NCI-H146 (cell line): ENCODE measurements around the gene SLC6A6.
"Not testable (repeated sequence)": the region's sequence is repeated elsewhere in the genome, so short reads cannot be mapped to it uniquely, and the experiment has no call there.

Experiments used
- DNase-seq: peaks from one replicate; lab custom pipeline; 2025; lab: John Stamatoyannopoulos, UW

The SLC6A6 gene

DNA sequence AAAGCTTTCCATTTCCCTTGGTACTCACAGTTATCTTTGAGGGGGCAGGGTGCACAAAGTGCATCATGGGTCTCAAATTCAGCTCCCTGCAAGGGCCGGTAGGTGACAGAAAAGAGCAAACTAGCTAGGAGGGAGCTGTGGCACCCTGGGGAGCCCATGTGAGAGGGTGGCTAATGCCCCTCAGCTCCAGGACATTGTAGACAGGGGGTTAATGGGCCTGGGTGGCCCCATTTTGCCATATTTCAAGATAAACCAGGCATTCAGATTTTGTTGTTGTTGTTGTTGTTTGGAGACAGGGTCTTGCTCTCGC, 3.7 kb upstream of the SLC6A6 start:
- DNase-seq, result no peak

DNA sequence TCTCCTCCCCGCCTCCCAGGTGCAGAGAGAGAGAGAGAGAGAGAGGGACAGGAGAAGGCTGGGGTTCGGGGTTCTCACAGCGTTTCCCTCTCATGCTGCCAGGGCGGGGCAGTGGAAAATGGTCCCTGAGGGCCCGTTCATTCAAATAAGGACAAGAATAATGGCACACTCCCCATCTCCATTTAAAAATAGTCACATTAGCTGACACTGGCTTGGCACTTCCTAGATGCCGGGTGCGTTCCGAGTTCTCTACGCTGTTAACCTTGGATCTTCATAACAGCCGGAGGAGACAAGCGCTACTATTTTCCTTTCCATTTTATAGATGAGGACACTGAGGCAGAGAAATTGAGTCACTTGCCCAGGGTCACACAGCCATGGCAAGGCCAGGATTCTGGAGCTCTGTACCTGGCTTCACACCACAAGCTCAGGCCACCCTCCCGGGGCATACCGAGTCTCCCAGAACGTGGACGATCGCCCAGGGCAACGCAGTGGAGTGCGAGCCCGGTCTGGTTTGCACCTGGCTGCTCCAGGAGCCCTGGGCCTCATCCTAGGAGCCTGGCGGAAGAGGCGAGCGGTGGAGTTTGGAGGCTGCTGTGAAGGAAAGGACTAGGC, 608 bp upstream of the SLC6A6 start:
- no peak for DNase-seq

DNA sequence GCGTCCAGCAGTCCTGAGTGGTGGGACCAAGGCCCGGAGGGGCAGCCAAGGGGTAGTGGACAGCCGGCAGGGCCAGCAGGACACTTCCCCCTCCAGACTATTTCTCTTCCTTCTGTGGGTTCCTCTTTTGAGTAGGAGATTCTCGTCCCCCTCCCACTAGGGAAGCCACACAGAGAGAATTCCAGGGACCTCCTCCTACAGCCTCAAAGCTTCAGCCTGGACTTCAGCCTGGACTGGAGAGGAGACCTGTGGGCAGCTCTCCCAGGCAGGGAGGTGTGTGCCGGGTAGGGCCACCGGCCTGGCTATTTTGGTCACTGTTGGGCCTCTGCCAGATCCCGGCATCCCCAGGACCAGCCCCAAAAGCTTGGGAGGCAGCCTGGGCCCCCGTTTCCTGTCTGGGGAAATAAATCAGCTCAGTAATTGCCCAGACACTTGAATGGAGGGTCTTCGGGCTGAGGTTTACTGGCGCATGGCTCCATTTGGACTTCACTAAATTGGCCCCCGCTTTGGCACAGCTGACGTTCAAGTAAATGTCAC, 1.3 kb downstream of the SLC6A6 start:
- no peak for DNase-seq

DNA sequence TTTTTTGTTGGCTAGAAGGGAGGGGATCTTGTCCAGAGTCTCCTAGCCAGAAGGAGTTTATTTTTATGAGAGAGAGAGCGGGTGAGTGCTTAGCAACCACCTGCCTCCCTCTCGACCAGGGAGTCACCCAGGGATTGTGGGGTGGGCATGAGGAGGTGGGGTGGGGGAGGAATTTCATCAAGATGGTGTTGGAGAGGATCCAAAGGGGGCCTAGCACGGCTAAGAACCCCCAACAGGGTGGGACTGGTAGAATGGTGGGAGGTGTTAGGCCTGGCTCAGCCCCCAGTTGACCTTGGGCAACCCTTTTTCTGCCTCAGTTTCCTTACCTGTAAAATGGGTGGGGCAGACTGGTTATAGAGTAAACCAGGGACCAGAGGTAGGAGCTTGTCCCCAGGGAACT, 1.8 kb downstream of the SLC6A6 start:
- DNase-seq, result no peak

DNA sequence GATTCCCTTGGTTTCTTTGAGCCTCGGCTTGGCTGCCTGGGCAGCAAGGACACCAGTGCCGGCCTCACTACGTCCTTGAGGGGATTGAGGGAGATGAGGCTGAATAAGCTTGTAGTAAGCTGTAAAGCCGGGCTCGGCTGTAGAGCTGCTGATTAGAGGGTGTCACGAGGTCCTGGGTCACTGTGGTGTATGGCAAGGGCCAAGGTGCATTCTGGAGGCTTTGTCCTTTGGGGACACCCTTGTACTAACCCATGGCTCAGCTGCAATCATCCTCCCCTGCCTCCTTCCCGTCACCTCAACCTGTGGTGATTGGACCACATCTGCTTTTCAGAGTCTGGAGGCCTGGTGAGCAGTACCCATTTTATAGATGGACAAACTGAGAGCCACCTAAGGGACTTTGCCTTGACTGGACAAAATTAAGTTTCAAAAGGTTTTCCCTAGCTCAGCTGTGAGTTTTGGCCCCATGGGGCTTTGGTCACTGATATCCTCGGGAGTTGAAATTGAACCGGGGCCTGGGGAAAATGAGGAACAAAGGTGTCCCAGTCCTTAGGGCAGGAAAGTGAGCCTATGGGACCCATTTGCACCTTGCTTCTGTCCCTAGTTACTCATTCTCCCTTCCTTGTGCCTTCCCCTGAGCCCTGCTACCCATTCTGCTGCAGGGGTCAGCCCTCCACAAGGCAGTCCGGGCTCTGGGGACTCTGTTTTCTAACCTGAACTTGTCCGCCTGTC, 2.4 kb downstream of the SLC6A6 start:
- DNase-seq, result no peak

DNA sequence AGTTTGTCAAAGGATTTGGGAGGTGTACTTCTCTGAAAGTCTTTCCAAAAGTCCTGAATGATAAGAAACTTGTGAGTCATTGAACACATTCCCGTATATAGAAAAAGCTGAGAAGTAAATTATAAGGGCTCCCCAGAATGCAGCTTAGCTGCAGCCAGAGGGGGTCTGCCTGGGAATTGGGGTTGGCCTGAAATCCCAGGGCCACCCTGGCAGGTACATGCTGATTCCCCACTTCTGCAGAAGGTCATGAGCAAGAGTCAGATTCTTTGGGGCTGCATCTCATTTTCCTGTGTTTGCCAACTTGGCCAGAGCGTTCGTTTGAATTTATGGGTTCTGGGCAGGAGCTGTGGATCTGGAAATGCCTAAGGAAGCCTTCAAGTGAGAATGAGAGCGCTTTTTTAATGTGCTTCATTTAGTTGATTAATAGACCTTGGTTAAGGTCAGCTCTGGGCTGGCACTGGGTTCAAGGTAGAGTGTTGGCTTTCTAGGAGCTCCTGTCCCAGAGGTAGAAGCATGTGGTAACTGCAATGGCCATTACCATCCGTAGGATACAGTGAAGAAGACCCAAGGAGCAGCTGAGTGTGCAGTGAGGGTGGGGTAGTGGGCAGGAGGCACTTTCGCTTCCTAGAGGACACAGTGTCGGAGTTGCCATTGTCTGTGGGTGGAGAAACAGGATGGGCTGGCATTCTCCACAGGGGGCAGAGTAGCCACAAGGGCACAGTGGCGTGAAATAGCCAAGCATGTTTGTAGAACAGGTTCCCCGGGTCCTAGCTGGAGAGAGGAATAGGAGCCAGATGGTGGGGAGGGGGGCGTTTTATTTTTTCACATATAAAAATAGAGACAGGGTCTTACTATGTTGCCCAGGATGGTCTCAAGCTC, 3.2 kb downstream of the SLC6A6 start:
- DNase-seq, result no peak

DNA sequence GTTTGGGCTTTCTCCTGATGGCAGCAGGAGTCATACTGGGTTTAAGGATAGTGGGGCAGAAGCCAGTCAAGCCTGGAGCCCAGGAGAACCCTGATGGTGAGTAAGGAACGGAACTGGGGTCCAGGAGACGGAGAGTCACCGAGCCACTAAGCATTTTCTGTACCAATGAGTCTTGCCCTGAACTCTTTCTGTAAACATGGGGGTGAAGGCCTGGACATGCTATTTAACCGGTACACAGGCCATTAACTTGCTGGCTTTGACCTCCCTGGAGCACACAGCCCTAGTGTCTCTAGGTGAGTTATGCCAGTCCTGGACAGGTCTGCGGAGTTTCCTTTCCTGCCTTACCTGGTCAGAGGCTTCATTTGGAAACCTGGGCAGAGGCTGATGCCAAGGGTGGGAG, 3.9 kb downstream of the SLC6A6 start:
- DNase-seq, result no peak

DNA sequence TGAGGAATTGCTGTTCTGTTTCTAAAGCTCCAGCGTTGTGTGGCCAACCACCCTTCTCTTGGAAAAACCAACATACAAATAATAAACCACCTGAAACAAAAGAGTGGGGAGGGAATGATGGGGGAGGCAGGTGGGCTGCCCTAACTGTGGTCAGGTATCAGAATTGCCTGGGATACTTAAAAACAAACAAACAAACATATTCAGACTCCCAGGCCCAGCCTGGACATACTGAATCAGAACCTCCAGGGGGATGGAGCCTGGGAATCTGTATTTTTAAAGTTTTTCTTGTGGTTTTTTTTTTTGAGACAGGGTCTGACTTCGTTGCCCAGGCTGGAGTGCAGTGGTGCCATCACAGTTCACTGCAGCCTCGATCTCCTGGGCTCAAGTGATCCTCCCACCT, 4.4 kb downstream of the SLC6A6 start:
- DNase-seq, result no peak

DNA sequence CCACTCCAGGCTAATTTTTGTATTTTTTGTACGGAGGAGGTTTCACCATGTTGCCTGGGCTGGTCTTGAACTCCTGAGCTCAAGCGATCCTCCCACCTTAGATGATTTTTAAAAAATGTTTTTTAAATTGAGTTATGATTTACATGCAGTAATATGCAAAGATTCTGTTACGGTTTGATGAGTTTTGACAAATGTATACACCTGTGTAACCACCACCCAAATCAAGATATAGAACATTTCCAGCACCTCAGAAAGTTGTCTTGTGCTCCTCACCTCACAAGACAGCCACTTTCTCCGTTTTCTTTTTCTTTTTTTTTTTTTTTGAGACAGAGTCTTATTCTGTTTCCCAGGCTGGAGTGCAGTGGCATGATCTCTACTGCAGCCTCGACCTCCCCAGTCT, 4.8 kb downstream of the SLC6A6 start:
- DNase-seq, result no peak

DNA sequence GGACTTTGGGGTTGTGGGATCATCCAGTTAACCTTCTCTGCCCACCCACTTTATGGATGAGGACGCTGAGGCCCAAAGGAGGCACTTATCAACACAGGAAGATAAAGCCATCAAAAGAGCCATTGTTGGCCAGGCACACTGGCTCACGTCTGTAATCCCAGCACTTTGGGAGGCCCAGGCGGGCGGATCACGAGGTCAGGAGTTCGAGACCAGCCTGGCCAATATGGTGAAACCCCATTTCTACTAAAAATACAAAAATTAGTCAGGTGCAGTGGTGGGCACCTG, 7.3 kb downstream of the SLC6A6 start:
- DNase-seq, result not testable (repeated sequence)

DNA sequence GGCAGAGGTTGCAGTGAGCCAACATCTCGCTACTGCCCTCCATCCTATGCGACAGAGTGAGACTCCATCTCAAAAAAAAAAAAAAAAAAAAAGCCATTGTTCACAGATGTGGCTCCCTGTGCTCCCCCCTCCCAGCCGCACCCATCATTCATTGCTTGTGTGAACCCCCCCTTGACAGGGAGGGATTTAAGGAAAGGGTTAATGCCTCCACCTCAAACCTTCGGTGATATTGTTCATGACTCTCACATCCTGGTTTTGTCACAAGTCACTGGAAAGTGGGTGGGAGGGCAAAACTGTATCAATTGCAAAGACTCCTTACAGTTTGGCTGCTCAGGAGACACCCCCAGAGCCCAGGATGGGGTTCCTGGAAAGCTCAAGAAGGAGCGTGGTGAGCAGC, 7.7 kb downstream of the SLC6A6 start:
- DNase-seq, result no peak

DNA sequence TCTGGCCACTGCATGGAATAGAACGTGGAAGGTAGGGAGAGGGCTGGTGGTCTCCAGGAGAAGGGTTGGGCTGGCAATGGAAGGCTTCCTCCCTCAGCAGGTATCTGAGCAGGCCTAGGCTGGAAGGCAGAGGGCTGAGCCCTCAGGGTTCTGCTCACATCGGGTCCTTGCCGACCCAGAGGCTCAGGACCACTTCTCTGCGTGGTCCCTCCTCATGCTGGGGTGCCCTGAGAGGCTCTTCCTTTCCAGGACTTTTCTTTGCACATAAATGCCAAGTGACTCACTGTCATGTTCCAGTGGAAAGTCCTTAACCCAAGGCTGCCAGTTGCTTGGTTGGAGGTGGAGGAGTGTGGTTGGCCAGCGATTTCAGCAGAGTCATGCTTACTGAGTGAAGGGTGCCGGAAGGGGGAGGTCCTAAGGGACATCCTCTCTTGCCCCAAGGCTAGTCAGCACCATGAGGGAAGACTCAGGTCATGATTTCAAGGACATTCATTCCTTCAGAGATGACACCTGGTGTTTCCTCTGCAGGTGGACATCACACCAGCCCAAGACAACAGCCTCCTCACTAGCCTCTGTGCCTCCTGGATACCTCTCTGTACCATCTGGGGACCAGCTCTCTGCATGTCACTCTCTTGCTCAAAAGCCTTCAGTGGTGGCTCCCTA, 8.2 kb downstream of the SLC6A6 start:
- DNase-seq, result no peak

DNA sequence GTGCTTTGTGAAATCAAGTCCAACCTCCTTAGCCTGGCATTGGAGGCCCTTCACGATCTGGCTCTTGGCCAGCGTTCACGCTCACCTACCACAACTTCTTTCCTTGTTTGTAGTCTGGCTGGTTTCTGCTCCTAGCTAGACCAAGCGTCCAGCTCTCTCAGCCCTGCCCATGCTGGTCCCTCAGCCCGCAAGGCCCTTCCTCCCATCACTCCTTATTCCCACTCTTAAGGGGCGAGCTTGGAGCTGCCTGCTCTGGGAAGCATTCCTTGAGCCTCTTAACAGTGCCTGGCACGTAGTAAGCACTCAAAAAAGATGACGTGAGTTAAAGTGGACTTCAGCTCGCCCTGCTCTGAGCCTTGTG, 8.7 kb downstream of the SLC6A6 start:
- DNase-seq, result no peak

DNA sequence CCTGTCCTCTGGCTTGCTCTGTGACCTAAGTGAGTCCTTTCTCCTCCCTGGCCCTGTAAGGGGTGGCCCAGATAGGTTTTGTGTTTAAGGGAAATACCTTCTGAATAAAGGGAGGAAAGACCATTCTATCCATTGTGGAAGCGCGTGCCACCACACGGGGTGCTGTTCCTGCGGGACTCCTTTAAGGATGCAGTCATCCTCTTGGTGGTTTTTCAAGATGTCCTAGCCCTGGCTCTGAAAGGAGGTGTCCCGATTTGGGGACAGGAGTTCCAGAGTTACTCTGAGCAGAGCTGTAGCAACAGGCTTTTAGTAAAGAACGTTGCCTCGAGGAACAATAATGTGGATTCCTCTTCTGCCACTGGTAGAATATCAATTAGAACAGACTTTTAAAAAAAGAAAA, 9.6 kb downstream of the SLC6A6 start:
- DNase-seq, result no peak

DNA sequence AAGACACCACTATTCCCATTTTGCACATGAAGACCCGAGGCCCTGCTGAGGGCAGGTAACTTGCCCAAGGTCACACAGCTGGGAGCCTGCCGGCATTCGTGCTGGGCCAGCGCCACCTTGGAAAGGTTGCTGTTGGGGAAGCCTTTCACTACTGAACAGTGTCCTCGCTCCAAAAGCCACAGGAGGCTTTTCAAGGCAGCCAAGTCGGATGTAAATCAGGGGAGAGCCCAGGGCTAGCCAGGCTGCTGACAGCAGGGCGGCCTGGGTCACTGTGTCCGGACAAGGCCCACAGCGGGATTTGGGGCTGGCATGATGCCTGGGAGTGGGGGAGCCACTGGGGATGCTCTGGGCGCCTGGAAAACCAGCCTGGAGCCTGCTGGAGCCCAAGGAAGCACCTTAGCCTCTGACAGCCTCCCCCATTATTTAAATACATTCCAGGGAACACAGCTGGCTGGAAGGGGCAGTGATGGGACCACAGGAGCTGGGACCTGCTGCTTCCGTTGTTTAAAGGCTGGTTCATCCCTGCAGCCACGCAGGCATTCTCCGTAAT, 10.5 kb downstream of the SLC6A6 start:
- no peak for DNase-seq

DNA sequence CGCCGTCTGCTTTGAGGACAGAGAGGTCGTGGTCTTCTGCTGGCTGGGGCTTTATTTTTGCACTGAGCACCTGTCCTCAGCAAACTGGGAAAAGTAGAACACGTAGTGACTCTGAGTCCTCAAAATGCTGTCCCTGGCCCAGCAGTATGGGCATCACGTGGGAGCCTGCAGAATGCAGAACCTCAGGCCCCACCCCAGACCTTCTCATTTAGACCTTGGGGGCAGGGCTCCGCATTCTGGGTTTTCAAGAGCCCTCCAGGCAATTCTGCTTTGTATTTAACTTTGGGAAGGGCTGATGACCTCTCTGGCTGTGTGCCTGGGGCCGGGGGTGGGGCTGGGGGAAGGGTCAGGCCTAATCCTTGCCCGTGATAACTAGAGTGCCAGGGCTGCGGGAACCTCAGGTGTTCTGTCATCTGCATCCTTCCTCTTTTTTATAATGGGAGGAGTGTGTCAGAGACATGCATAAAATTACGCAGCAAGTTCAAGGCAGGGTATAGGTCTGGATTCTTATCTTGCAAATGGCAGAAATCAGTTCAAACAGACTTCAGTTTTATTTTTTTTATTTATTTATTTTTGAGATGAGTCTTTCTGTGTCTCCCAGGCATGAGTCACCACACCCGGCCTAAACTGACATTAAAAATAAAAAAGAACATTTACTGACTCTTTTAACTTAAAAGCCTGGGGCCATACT, 11.1 kb downstream of the SLC6A6 start:
- DNase-seq, result no peak

DNA sequence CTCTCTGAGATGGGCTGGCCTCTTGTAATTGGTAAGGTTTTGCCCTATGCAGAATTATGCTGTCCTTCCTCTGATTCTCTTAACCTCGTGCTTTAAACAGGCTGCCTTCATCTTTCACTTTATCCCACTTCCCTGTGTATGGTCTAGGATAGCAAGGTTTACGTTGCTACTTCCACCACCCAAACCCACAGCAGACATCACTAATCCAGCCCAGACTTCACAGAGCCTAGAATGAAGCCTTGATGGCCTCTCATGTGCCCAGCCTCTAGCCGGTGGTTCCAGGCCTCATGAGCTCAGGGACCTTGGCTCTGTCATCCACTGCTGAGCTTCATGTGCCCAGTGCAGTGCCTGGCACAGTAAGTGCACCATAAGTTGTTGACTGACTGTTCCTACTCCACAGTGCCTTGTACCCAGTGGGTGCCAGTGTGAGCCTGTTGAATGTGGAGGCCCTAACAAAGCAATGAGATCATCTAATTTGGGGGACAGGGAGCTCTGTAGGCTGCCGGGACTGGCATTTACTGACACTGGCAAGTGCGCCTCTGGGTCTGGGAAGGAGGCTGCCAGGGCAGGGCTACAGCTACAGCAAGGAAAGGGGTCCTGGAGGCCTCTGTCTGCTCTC, 12.5 kb downstream of the SLC6A6 start:
- no peak for DNase-seq

DNA sequence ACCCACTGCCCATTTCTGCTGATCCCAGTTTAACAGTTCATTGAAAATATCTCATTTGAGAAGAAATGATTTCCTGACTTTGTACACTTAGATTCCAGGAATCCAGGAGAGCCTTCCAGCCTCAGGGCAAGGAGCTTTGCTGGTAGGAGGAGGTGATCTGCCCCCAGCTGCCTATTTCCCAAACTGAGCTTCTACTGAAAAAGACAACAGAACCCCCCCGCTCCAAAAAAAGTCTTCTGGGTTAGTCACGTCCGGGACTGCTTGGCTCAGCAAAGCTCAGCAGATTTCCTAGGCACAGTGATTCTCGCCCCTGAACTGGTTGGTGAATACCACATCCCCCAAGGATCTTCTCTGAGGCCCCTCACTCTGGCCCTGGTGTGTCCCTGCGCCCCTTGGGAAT, 13.1 kb downstream of the SLC6A6 start:
- no peak for DNase-seq

DNA sequence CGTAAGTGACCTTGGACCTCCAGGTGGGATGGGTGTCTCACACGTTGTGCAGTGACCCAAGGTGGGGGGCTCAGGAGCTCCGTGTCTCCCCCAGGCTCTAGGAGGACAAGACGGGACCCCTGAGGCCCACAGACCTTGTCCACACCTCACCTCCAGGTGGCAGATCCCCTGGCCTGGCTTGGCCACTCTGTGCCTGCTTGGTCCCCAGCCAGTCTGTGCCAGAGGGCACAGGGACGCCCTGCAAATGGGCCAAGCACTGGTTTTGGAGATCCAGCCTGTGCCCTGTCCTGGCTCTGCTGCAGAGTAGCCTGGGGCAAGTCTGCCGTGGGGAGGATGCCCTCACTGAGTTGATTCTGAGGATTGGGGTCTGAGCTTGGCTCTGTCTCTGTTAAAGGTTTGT, 14.0 kb downstream of the SLC6A6 start:
- no peak for DNase-seq

DNA sequence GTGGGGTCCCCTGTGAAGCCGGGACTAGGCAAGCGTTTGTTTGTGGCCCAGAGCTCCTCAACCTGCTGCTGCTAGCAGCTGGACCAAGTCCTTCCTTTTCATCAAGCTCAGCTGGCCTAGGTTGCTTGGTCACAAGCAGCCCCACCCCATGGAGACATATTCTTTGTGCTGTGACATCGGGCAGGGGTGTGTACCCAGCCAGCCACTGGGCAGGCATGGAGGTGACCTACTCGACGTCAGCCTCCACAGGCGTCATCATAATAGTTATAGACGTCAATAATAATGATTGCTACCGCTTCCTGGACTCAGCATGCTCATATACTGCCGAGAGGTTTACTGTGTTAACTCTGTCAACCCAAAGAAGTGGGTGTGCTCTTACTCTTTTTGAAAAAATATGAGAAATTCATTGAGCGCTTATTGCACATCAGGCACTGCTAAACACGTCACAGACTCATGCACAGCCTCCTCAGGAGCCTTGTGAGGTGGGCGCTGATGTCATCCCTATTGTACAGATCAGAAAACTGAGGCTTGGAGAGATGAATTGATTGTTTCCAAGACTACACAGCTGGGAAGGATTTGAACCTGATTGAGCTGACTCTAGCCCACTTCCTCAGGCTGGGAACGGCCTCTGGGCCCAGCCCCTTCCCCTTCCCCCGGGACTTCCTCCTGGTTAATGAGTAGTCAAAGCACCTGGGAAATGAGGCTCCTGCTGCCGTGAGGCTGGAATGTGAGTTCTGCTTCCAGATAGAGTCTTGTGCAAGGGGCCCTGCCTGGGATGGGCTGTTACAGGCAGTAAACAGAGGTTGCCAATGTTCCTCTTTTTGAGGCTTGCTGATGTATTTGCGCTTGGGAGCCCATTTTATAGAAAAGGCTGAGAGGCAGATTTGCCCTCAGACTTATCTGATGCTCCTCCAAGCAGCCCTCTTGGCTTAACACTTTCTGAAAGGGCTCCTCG, 16.2 kb downstream of the SLC6A6 start:
- DNase-seq, result no peak
